Activated CD8-positive, alpha-beta memory T cell treated with anti-CD3 and anti-CD28 coated beads for 48 hours (primary cell): ENCODE measurements around the gene TMEM63B.
"Not testable (repeated sequence)": the region's sequence is repeated elsewhere in the genome, so short reads cannot be mapped to it uniquely, and the experiment has no call there.

ENCODE experiments used
- DNase-seq, 3 experiments: peaks; one replicate each; pipeline ENCODE4 v3.0.0-alpha.2; 2020; ENCODE audit warnings: low read depth in 2 of 3, low spot score in 2 of 3

TMEM63B gene

GRCh38 chr6:44094403-44095242 is 32.7 kb upstream of the TMEM63B start:
- no peak for DNase-seq

GRCh38 chr6:44095243-44095623 is 32.1 kb upstream of the TMEM63B start:
- not testable (repeated sequence) for DNase-seq

GRCh38 chr6:44096612-44097011 is 30.7 kb upstream of the TMEM63B start:
- peak in 2 of 3 experiments; percentile 49 to 52 for DNase-seq

- DNase-seq, result no peak
Observed at GRCh38 chr6:44097782-44098317, 29.5 kb upstream of the TMEM63B start.

GRCh38 chr6:44099192-44099591 is 28.2 kb upstream of the TMEM63B start:
- DNase-seq, result no peak

GRCh38 chr6:44100088-44100550 is 27.2 kb upstream of the TMEM63B start:
- DNase-seq, result no peak

- no peak for DNase-seq
Observed at GRCh38 chr6:44101832-44102231, 25.5 kb upstream of the TMEM63B start.

GRCh38 chr6:44102527-44102926 is 24.8 kb upstream of the TMEM63B start:
- no peak for DNase-seq

GRCh38 chr6:44104481-44105021 is 22.8 kb upstream of the TMEM63B start:
- no peak for DNase-seq

- no peak for DNase-seq
Observed at GRCh38 chr6:44105146-44105545, 22.2 kb upstream of the TMEM63B start.

- no peak for DNase-seq
Observed at GRCh38 chr6:44105993-44106740, 21.2 kb upstream of the TMEM63B start.

- no peak for DNase-seq
Observed at GRCh38 chr6:44107017-44107416, 20.3 kb upstream of the TMEM63B start.

- no peak for DNase-seq
Observed at GRCh38 chr6:44108471-44108870, 18.9 kb upstream of the TMEM63B start.

GRCh38 chr6:44109212-44109611 is 18.1 kb upstream of the TMEM63B start:
- DNase-seq, result no peak

GRCh38 chr6:44110005-44110676 is 17.2 kb upstream of the TMEM63B start:
- DNase-seq, result no peak

GRCh38 chr6:44110966-44111365 is 16.4 kb upstream of the TMEM63B start:
- DNase-seq, result no peak

GRCh38 chr6:44111434-44112417 is 15.6 kb upstream of the TMEM63B start:
- no peak for DNase-seq

GRCh38 chr6:44113414-44113813 is 13.9 kb upstream of the TMEM63B start:
- no peak for DNase-seq

- DNase-seq, result no peak
Observed at GRCh38 chr6:44115866-44116265, 11.5 kb upstream of the TMEM63B start.
